HG02840 (cell line): Measurements from ENCODE around the gene TRABD2B.

Source experiments
- ATAC-seq: cut with Tn5 transposase; IDR thresholded peaks from one replicate; pipeline ENCODE4 v1.9.1; 2021; ENCODE audit warnings: mild to moderate bottlenecking, moderate library complexity, moderate number of reproducible peaks; ENCODE audit not compliant: unreplicated experiment, low FRiP score

The TRABD2B gene

GRCh38 chr1:48023488-48023887 lies 26.3 kb upstream of the TRABD2B start:
- no peak for ATAC-seq

- ATAC-seq, result no peak
Observed at GRCh38 chr1:48022306-48022705, 25.1 kb upstream of the TRABD2B start.

- no peak for ATAC-seq
Observed at GRCh38 chr1:48021792-48022191, 24.6 kb upstream of the TRABD2B start.

- ATAC-seq, result no peak
Observed at GRCh38 chr1:48019714-48020315, 22.6 kb upstream of the TRABD2B start.

- ATAC-seq, result no peak
Observed at GRCh38 chr1:48018799-48019198, 21.6 kb upstream of the TRABD2B start.

- no peak for ATAC-seq
Observed at GRCh38 chr1:48017716-48018115, 20.5 kb upstream of the TRABD2B start.

GRCh38 chr1:48016515-48016914 lies 19.3 kb upstream of the TRABD2B start:
- no peak for ATAC-seq

- no peak for ATAC-seq
Observed at GRCh38 chr1:48013270-48013669, 16.1 kb upstream of the TRABD2B start.

- ATAC-seq, result no peak
Observed at GRCh38 chr1:48007047-48007446, 9.9 kb upstream of the TRABD2B start.

- no peak for ATAC-seq
Observed at GRCh38 chr1:48006264-48006663, 9.1 kb upstream of the TRABD2B start.

GRCh38 chr1:48005253-48006117 lies 8.3 kb upstream of the TRABD2B start:
- ATAC-seq, result no peak

GRCh38 chr1:48003741-48004531 lies 6.8 kb upstream of the TRABD2B start:
- ATAC-seq, result no peak

- ATAC-seq, result no peak
Observed at GRCh38 chr1:48002142-48002541, 5.0 kb upstream of the TRABD2B start.

GRCh38 chr1:48001696-48002095 lies 4.5 kb upstream of the TRABD2B start:
- ATAC-seq, result no peak

- ATAC-seq, result no peak
Observed at GRCh38 chr1:48000883-48001282, 3.7 kb upstream of the TRABD2B start.

- no peak for ATAC-seq
Observed at GRCh38 chr1:47999097-47999496, 1.9 kb upstream of the TRABD2B start.

- no peak for ATAC-seq
Observed at GRCh38 chr1:47998396-47998990, 1.3 kb upstream of the TRABD2B start.

- ATAC-seq, result no peak
Observed at GRCh38 chr1:47996406-47997226, 569 bp downstream of the TRABD2B start.

GRCh38 chr1:47996060-47996405 lies 1.2 kb downstream of the TRABD2B start:
- no peak for ATAC-seq
